ENCODE measurements around the gene PRSS37. TPM values are rescaled to one million over a fixed set of nuclear protein-coding genes. Genes with fewer than 3 reads are reported as not detected.

The PRSS37 gene
- total and polyA plus RNA-seq, 2 of the 13 experiments (the other 11 are each of a cell fraction or from before 2014, with no cell fraction given), result not detected

GRCh38 chr7:141840708-141841107 is 577 bp downstream of the PRSS37 start:
- ChIA-PET POLR2A (no interaction called here), CTCF (ENCODE audit: low intra/inter-chr PET ratio, low total read pairs) (no interaction called here)
- ATAC-seq (no peak), DNase-seq (ENCODE audit: low spot score) (no peak), FAIRE-seq (no peak)
- Histone ChIP-seq H3K79me2 (ENCODE audit: insufficient read depth, low read length) (no peaks in the 10 kb centered on the region), H3K4me3 (replicated peaks in 1 of 3; ENCODE audit: insufficient read depth in 1 of 3, low read depth in 2 of 3, low read length in 3 of 3) (no peak overlapping the region), H4K20me1 (ENCODE audit: insufficient read depth, low read length) (no peaks in the 10 kb centered on the region), H3K9me3 (ENCODE audit: low read length) (no peaks in the 10 kb centered on the region), H3K27ac (ENCODE audit: extremely low read length, insufficient read depth, low read length) (no peak overlapping the region), H3K36me3 (replicated peaks in 1 of 2; ENCODE audit: control insufficient read depth in 1 of 2, insufficient read depth in 2 of 2, low read length in 2 of 2) (no peaks in the 10 kb centered on the region), H2AFZ (ENCODE audit: low read length) (no peak overlapping the region), H3K4me1 (ENCODE audit: insufficient read depth, low read length) (no peaks in the 10 kb centered on the region), H3K4me2 (ENCODE audit: low read depth, low read length) (no peak overlapping the region), H3K27me3 (ENCODE audit: control insufficient read depth in 1 of 2, insufficient read depth in 2 of 2, low read length in 2 of 2) (no peaks in the 10 kb centered on the region), H3K9ac (ENCODE audit: insufficient read depth, low read depth, low read length) (no peak overlapping the region)
- 77% methylated on average over 5 of the region's 5 CpGs for WGBS (ENCODE audit: low lambda C conversion rate)
- no TSS peak for BruUV-seq (replicated peaks)
- peak in 1 of 2 experiments; percentile 55; a peak in 1 of 4 replicates for TF ChIP-seq MAFK (conservative IDR thresholded peaks at IDR 0.05 in 1 of 2, IDR thresholded peaks at IDR 0.05 in 1 of 2; ENCODE audit: low read length in 2 of 2)
- no peak for TF ChIP-seq ARID5B (CRISPR knock-in tag; IDR thresholded peaks at IDR 0.05)
- TF ChIP-seq, protein P1, sequence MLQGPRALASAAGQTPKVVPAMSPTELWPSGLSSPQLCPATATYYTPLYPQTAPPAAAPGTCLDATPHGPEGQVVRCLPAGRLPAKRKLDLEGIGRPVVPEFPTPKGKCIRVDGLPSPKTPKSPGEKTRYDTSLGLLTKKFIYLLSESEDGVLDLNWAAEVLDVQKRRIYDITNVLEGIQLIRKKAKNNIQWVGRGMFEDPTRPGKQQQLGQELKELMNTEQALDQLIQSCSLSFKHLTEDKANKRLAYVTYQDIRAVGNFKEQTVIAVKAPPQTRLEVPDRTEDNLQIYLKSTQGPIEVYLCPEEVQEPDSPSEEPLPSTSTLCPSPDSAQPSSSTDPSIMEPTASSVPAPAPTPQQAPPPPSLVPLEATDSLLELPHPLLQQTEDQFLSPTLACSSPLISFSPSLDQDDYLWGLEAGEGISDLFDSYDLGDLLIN (CRISPR knock-in tag; IDR thresholded peaks at IDR 0.05; ENCODE audit: borderline replicate concordance), result no peak
- in situ Hi-C loops (cut with HindIII; ENCODE audit: extremely low pct_ligation_motif_present, low pct_unique_long_range_greater_than_20kb), result no loop called here
- intact Hi-C loops (cut with micrococcal nuclease; ENCODE audit: unreplicated experiment), result no loop called here

Data from HepG2 (cell line).